HuH-7.5 (cell line): ENCODE results near the gene SERGEF.

Experiments used
- DNase-seq: peaks from one replicate; pipeline ENCODE4 v3.0.0; 2011; ENCODE audit warnings: low spot score

SERGEF gene

GRCh38 chr11:17861036-17861755 lies 151.7 kb downstream of the SERGEF start:
- DNase-seq: no peak

- no peak for DNase-seq
Measured at GRCh38 chr11:17859552-17859951, 153.3 kb downstream of the SERGEF start.

- DNase-seq: no peak
Measured at GRCh38 chr11:17855531-17856290, 157.1 kb downstream of the SERGEF start.

GRCh38 chr11:17853280-17853679 lies 159.6 kb downstream of the SERGEF start:
- no peak for DNase-seq

GRCh38 chr11:17852246-17852645 lies 160.6 kb downstream of the SERGEF start:
- DNase-seq: no peak

GRCh38 chr11:17851697-17852096 lies 161.2 kb downstream of the SERGEF start:
- DNase-seq: no peak

- DNase-seq: no peak
Measured at GRCh38 chr11:17850336-17850735, 162.5 kb downstream of the SERGEF start.

GRCh38 chr11:17848715-17849114 lies 164.1 kb downstream of the SERGEF start:
- no peak for DNase-seq

GRCh38 chr11:17846852-17847453 lies 165.9 kb downstream of the SERGEF start:
- DNase-seq: no peak

GRCh38 chr11:17845431-17845881 lies 167.4 kb downstream of the SERGEF start:
- no peak for DNase-seq

GRCh38 chr11:17840101-17840548 lies 172.7 kb downstream of the SERGEF start:
- DNase-seq: no peak

GRCh38 chr11:17839450-17839849 lies 173.4 kb downstream of the SERGEF start:
- no peak for DNase-seq

- DNase-seq: no peak
Measured at GRCh38 chr11:17838102-17838501, 174.7 kb downstream of the SERGEF start.

GRCh38 chr11:17831883-17832282 lies 181.0 kb downstream of the SERGEF start:
- no peak for DNase-seq

- DNase-seq: no peak
Measured at GRCh38 chr11:17831228-17831627, 181.6 kb downstream of the SERGEF start.

GRCh38 chr11:17828311-17828751 lies 184.5 kb downstream of the SERGEF start:
- DNase-seq: no peak

- no peak for DNase-seq
Measured at GRCh38 chr11:17827006-17827405, 185.8 kb downstream of the SERGEF start.

GRCh38 chr11:17822401-17822781 lies 190.5 kb downstream of the SERGEF start:
- DNase-seq: no peak

GRCh38 chr11:17821648-17822400 lies 191.0 kb downstream of the SERGEF start:
- no peak for DNase-seq

GRCh38 chr11:17816232-17816931 lies 196.5 kb downstream of the SERGEF start:
- DNase-seq: no peak

GRCh38 chr11:17814546-17814945 lies 198.3 kb downstream of the SERGEF start:
- DNase-seq: no peak
